T-helper 1 cell treated with Interleukin-12 subunit alpha and Interleukin-12 subunit beta and Interleukin-4 antibody, amounts not matched to agents 30 ng/mL and 1 ng/mL, for 36 hours (primary cell): Measurements from ENCODE around the gene INPP5E. TPM values are rescaled to one million over a fixed set of nuclear protein-coding genes. Genes with fewer than 3 reads are reported as not detected.

Source experiments
- intact Hi-C: fragments of 100-400 bp; cut with micrococcal nuclease; formaldehyde crosslinking; loops from one replicate; pipeline ENCODE4 v1.15.1; 2024
- total RNA-seq: library from RNA; stranded (reverse); gene quantifications from 2 replicates; pipeline ENCODE4 v1.2.3, GENCODE V29; 2022

The INPP5E gene
- total RNA-seq, 1 donor from 2014 or later = 23.2 TPM

DNA sequence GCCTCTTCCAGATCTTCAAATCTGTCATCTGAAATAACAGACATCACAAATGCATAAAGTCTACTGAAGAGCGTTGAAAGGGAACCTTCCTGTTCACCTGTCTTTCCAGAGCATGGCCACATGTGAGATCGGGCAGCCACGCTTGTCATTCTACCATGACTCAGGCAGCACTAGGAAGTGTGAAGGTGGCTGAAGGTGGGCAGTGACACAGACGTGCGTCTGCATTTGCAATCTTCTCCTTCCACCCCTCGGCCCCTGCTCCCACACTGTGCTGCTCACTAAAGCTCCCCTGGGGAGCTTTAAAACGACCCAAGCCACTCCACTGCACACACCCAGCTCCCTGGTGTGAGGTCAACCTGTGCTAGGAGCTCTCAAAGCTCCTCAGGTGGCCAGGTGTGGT lies 31.7 kb downstream of the INPP5E start:
- intact Hi-C loops = loop anchor here (10.0 kb wide), 1 partner anchor 443 kb away; the partner anchor contains the start of gene UBAC1

- intact Hi-C loops = loop anchor here (10.0 kb wide), 1 partner anchor 442 kb away; the partner anchor contains the start of gene UBAC1
Measured at GRCh38 chr9:136407061-136407460, 32.6 kb downstream of the INPP5E start.

- intact Hi-C loops = loop anchor here (10.0 kb wide), 1 partner anchor 441 kb away; the partner anchor contains the start of gene UBAC1
Measured at GRCh38 chr9:136405904-136406303, 33.7 kb downstream of the INPP5E start.

GRCh38 chr9:136405481-136405880 lies 34.2 kb downstream of the INPP5E start:
- intact Hi-C loops = loop anchor here (10.0 kb wide), 1 partner anchor 441 kb away; the partner anchor contains the start of gene UBAC1

DNA sequence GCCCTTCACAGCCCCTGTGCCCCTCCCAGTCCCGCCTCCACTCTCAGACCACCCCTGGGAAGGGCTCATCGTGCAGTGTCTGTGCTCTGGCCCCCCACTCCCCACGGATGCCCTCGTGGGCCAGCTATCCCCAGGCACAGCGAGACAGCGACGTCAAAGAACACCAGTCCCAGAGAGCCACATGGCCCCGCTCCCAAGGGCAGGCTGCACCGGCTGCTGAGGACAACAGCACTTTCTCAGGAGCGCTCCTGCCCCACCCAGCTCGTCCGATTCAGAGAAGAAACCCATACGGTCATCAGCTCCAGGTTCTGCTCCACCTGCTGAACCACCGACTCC lies 34.9 kb downstream of the INPP5E start:
- intact Hi-C loops = loop anchor here (1.0 to 10.0 kb wide), 4 partner anchors 78 to 498 kb away; partner anchors contain the start of genes CAMSAP1 and UBAC1

GRCh38 chr9:136403915-136404800 lies 35.5 kb downstream of the INPP5E start:
- intact Hi-C loops = loop anchor here (1.0 to 10.0 kb wide), 6 partner anchors 19 to 498 kb away; partner anchors contain the start of genes CAMSAP1, INPP5E and UBAC1

- intact Hi-C loops = loop anchor here (1.0 to 10.0 kb wide), 5 partner anchors 18 to 499 kb away; partner anchors contain the start of genes CAMSAP1, INPP5E and UBAC1
Measured at GRCh38 chr9:136403538-136403914, 36.1 kb downstream of the INPP5E start.

- intact Hi-C loops = loop anchor here (5.0 to 10.0 kb wide), 3 partner anchors 437 to 500 kb away; partner anchors contain the start of genes CAMSAP1 and UBAC1
Measured at GRCh38 chr9:136402067-136402466, 37.6 kb downstream of the INPP5E start.

DNA sequence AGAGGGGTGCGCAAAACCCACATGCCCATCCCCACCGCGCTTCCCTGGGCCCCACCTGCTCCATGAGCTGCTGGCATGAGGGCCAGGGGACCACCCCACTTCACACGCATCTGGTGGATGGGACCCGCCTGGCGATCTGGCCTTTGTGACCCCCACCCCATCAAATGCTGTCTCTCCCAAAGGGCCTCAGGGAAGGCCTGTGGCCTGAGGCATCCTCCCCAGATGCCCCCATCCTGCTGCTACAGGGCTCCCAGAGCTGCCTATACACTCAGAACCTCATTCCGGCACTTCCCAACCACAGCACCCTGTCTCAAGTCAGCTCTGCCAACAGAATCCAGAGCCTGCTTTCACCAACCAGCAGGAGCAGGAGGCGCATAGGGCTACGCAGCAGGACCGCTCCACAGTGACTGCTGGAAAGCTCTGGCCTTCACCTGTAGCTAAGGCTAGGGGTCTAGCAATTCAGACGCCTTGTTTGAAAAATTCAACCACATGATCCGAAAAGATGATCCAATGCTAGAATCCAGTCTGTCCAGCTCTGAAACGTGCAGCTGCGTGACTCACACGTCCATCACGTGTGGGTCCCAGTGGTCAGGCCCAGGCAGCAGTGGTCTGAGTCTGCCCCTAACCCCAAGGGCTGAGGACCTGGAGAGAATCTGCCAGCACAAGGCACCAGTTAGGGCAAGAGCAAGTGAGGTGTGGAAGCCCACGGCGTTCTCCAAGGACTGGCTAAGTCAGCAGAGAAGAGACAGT lies 38.3 kb downstream of the INPP5E start:
- intact Hi-C loops = loop anchor here (2.0 to 10.0 kb wide), 4 partner anchors 137 to 501 kb away; partner anchors contain the start of genes CAMSAP1 and UBAC1

DNA sequence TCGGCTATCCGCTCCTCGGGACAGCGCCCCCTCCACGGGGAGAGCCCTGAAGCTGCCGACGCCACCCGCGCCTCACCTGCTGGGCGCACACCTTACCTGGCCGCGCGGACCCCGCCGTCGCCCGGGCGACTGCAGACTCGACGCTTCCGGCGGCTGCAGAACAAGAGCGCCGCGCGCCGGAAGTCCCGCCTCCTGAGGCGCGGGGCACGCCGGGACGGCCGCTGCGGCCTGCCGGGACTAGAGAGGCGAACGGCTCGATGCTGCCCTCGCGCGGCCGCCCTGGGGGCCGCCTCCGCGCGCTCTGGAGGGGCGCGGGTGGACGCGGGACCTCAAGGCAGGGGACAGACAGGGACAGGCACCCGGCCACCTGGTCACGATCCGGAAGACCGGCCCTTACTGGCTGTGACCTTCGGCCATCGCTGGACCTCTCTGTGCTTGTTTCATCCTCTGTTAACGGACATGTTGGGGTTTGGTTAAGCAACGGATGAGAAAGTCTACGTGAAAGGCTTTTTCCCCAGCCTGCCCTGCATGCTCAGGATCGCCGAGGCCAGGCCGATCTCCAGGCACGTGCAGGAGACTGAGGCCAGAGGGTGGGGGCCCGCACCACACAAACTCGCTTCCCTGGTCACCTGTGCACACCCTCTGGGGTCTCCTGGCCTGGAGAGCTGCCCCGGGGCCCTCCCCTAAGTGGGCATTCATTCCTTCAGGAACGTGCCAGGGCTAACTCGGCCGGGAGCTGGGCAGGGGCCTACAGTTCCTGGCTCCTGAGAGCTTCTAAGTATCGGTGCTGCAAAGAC lies 39.4 kb downstream of the INPP5E start, which contains the start of gene SNAPC4:
Gene SNAPC4 (minus strand): TSS at position 133 of the 797 bp plus-strand sequence. CDS start 1,742 bp downstream, outside the sequence.
- intact Hi-C loops = loop anchor here (1.0 to 10.0 kb wide), 10 partner anchors 10 to 502 kb away; partner anchors contain the start of genes CAMSAP1, DNLZ, ENTR1 and PMPCA

DNA sequence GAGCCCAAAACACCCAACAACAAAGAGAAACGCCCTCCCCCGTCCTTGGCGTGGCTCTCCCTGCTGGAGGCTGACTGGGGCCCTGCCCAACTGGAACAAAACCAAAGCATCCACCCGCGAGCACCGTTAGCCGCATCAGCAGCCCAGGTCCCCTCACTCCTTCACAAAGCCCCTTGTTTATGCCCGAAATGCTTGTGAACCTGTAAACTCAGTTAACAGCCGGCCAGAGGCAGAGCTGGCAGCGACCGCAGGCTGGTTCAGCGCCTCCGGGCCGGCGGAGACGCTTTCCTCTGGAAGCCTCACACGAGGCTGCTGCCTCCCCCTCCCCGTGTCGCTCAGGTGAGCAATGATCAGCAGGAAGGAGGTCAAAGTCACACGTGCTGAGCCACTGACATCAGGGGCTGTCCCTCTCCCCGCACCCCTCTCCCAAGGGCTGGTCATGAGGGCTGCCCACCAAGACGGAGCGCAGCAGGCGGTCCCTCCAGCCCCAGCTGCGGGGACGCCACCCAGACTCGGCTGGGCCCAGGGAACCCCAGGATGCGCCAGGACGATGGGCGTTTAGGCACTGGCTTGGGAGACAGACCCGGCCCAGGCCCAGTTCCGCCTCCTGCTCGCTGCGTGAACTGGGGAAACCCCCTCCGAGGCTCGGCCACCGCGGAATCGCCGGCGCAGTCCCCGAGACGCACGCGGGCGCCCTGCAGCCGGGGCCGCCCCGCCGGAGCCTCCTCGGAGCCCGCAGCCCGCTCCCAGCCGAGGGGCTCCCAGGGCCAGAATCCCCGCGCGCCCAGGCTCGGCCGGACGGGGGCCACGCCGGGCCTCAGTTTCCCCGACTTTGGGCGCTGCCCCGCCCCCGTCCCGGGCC lies 40.2 kb downstream of the INPP5E start:
- intact Hi-C loops = loop anchor here (1.0 to 10.0 kb wide), 10 partner anchors 11 to 503 kb away; partner anchors contain the start of genes CAMSAP1, DNLZ, ENTR1 and PMPCA

DNA sequence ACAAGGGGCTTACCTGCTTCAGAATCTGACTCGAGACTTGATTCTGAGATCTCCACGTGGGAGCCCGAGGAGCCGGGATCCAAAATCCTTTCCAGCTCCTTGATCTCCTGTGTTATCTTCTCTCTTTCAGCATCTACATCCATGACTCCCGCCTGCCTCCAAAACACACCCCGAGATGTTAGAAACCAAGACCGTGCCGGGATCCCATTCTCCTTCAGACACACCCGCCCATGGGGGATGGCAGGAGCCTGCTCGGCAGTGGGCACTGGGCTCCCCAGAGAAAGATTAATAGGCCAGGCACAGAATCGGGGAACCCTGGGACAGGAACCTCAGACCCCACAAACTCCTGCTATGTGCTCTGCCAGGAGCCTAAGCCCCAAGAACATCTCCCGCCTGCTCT lies 41.4 kb downstream of the INPP5E start:
- intact Hi-C loops = no loop called here

GRCh38 chr9:136397643-136398042 lies 42.0 kb downstream of the INPP5E start:
- intact Hi-C loops = no loop called here

DNA sequence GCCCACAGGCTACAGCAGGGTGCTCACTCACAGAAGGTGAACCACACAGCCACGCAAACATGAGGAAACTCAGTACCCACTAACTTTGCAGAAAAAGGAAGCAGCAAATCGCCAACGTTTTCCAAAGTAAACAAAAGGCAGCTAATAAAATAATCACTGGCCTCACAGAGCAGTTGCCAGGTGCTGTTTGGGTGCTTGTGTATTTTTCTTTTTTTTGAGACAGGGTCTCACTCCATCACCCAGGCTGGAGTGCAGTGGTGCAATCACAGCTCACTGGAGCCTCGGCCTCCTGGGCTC lies 43.5 kb downstream of the INPP5E start:
- intact Hi-C loops = no loop called here

DNA sequence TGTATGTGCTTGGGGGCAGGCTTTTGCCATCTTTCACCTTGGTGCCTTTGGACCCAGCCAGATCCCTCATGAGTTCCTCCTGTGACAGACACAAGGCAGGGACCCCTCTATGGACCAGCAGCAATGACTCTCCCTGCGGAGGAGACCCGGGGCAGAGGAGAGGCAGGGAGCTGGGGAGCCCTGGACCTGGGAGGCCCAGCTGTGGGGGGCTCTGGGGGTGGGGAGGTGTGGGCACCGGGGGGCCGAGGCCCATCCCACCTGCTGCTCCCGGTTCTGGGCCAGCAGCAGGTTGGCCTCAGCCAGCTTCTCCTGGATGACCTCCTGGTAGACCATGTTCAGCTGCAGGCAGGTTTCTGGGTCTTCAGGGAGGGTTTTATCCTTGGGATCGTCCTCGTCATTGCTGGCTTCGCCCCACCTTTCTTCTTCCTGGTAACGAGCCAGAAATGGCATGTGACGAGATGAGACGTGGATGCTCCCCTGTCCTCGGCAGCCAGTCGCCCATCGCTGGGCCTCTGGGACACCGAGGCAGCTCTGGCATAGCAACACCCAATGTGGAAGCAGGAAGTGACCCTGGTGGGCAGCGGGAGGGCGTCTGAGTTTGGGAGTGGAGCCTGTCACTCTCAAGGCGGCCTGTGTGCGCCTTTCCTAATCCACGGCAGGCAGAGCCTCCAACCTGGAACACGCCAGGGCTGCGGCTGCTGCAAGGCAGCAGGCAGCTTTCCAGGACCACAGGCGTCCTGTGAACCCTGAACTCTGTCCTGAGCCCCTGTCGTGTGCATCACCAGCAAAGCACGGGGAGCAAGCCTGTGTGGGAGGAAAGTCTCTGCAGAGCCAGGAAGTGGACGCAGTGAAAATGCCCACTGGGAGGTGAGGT lies 44.1 kb downstream of the INPP5E start:
- intact Hi-C loops = no loop called here

DNA sequence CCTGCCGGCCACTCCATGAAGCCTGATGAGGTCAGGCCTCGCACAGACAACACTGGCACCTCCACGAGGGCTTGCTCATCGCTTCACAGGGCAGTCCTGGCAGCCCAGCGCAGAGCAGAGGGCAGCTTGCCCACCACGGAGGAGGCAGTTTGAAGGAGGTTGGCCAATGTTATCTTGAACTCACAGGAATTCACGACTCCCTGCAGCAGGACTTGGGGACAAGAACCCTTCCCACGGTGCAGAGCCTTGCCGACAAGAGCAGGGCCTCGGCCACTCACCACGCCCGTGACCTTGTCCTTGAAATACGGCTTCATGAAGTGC lies 44.7 kb downstream of the INPP5E start:
- intact Hi-C loops = no loop called here

DNA sequence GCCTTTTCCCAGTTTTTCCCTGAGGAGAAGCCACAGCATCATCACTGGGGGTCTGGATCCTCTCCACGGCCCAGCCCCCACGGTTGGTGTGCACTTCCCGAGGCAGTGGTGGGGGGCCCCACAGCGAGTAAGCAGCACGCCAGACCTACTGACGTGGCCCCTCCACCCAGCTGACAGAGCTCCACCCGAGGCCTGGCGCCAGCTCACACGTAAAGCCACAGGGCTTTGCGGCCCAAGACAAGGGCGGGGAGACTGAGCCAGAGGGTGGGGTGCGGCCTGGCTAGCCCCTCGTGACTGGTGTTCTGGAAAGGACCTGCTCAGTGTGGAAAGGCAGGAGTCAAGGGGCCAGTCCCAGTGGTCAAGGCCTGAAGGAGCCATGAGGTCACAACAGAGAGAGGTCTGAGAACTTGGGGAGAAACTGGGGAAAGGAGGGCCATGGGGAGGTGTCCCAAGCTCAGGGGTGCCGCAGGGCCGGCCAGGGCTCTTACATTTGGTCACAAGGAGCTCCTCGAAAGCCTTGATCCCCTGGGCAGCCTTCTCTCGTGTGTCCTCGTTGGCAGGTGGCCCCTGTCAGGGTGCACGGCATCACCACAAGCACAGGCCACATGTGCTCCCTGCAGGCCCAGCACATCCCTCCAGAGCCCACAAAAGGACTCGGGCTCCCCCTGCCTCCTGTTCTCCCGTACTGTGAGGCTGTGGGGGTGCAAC lies 45.2 kb downstream of the INPP5E start:
- intact Hi-C loops = no loop called here

- intact Hi-C loops = no loop called here
Measured at GRCh38 chr9:136393531-136393930, 46.1 kb downstream of the INPP5E start.
